Measurements from ENCODE around the gene TAF10.

- TF ChIP-seq TAF1 (conservative IDR thresholded peaks at IDR 0.05), result no peak
- no peak for TF ChIP-seq CTCF (IDR thresholded peaks at IDR 0.05; ENCODE audit: low read depth, low read length, missing input control)
- TF ChIP-seq RAD21 (IDR thresholded peaks at IDR 0.05), result no peak
Observed at GRCh38 chr11:6578134-6578533, 33.9 kb downstream of the TAF10 start.
